Left ventricle myocardium inferior (tissue), 1 donor: Measurements from ENCODE around the gene SH3BGR. TPM values are rescaled to one million over a fixed set of nuclear protein-coding genes. Genes with fewer than 3 reads are reported as not detected.

ENCODE experiments used
- DNase-seq: peaks from one replicate; pipeline ENCODE4 v3.0.0-alpha.2; 2020
- H3K27ac ChIP-seq: fragments of 200-600 bp; replicated peaks from 2 replicates; pipeline ENCODE4 v1.8.0; 2021
- H3K27me3 ChIP-seq: fragments of 200-600 bp; 2 replicates; pipeline ENCODE4 v1.8.0; 2021; ENCODE audit warnings: low read depth
- H3K36me3 ChIP-seq: fragments of 200-600 bp; 2 replicates; pipeline ENCODE4 v1.8.0; 2021
- H3K4me1 ChIP-seq: fragments of 200-600 bp; 2 replicates; pipeline ENCODE4 v1.8.0; 2021
- H3K4me3 ChIP-seq: fragments of 200-600 bp; 2 replicates; pipeline ENCODE4 v1.8.0; 2021; ENCODE audit warnings: mild to moderate bottlenecking, moderate library complexity
- H3K9me3 ChIP-seq: fragments of 200-600 bp; replicated peaks from 2 replicates; pipeline ENCODE4 v1.8.0; 2021
- CTCF ChIP-seq: fragments of 200-600 bp; IDR thresholded peaks from 2 replicates; pipeline ENCODE4 v1.8.0; 2021; ENCODE audit warnings: antibody characterized with exemption, mild to moderate bottlenecking, borderline replicate concordance
- intact Hi-C: fragments of 100-400 bp; cut with micrococcal nuclease; formaldehyde crosslinking; loops from one replicate; pipeline ENCODE4 v1.11.0; 2022
- total RNA-seq: library from RNA; stranded (reverse); fragmentation: NEBNext Ultra II Directional; extraction: Animal tissue kit (Norgen Biotek cat#: 25700); gene quantifications from one replicate; pipeline ENCODE4 v1.2.1, GENCODE V29; 2021
- donor health status: DM: no; HTN: yes; CAD: no; lungs with severe emphysema.

SH3BGR gene
- total RNA-seq, 1 donor from 2014 or later, result 103 TPM

GRCh38 chr21:39472786-39473185 lies 21.0 kb downstream of the SH3BGR start:
- Histone ChIP-seq H3K4me3 (no peak overlapping the region), H3K36me3 (peaks cover 9% of the 10 kb centered on the region), H3K27me3 (no peaks in the 10 kb centered on the region), H3K9me3 (no peaks in the 10 kb centered on the region), H3K4me1 (peaks cover 3% of the 10 kb centered on the region), H3K27ac (no peak overlapping the region)
- intact Hi-C loops, result no loop called here
- TF ChIP-seq CTCF, result no peak
- DNase-seq, result no peak

GRCh38 chr21:39474611-39475010 lies 22.8 kb downstream of the SH3BGR start:
- H3K4me1 ChIP-seq, result no peaks in the 10 kb centered on the region
- no peak overlapping the region for H3K27ac ChIP-seq
- H3K36me3 ChIP-seq, result peaks cover 9% of the 10 kb centered on the region
- no peak overlapping the region for H3K4me3 ChIP-seq
- intact Hi-C loops, result no loop called here
- no peaks in the 10 kb centered on the region for H3K27me3 ChIP-seq
- DNase-seq, result no peak
- TF ChIP-seq CTCF, result no peak
- no peaks in the 10 kb centered on the region for H3K9me3 ChIP-seq

- intact Hi-C loops, result no loop called here
- TF ChIP-seq CTCF, result no peak
- H3K27ac ChIP-seq, result no peak overlapping the region
Measured at GRCh38 chr21:39479164-39479813, 27.5 kb downstream of the SH3BGR start.

GRCh38 chr21:39479814-39480182 lies 28.0 kb downstream of the SH3BGR start:
- Histone ChIP-seq H3K27ac (no peak overlapping the region), H3K27me3 (no peaks in the 10 kb centered on the region), H3K4me1 (peaks cover 14% of the 10 kb centered on the region), H3K4me3 (no peak overlapping the region), H3K9me3 (no peaks in the 10 kb centered on the region), H3K36me3 (peaks cover 9% of the 10 kb centered on the region)
- DNase-seq, result no peak
- intact Hi-C loops, result no loop called here
- no peak for TF ChIP-seq CTCF

More at GRCh38 chr21:39479164-39479813, 27.5 kb downstream of the SH3BGR start:
- H3K4me1 ChIP-seq, result peaks cover 9% of the 10 kb centered on the region
- DNase-seq, result no peak
- peaks cover 9% of the 10 kb centered on the region for H3K36me3 ChIP-seq
- H3K27me3 ChIP-seq, result no peaks in the 10 kb centered on the region
- no peaks in the 10 kb centered on the region for H3K9me3 ChIP-seq
- no peak overlapping the region for H3K4me3 ChIP-seq

GRCh38 chr21:39480271-39480670 lies 28.5 kb downstream of the SH3BGR start:
- no peak overlapping the region for H3K4me3 ChIP-seq
- H3K9me3 ChIP-seq, result no peaks in the 10 kb centered on the region
- H3K27me3 ChIP-seq, result no peaks in the 10 kb centered on the region
- intact Hi-C loops, result no loop called here
- peaks cover 16% of the 10 kb centered on the region for H3K4me1 ChIP-seq
- DNase-seq, result no peak
- peaks cover 8% of the 10 kb centered on the region for H3K36me3 ChIP-seq
- no peak overlapping the region for H3K27ac ChIP-seq
- TF ChIP-seq CTCF, result no peak
